OCI-LY7 (cell line): ENCODE data around the gene ENTR1.

ENCODE experiments used
- CTCF ChIP-seq: fragments of 200-600 bp; sonication (generic); conservative IDR thresholded peaks from 2 replicates; pipeline ENCODE4 v1.5.1; 2014; ENCODE audit warnings: mild to moderate bottlenecking, antibody characterized with exemption, low read length, moderate library complexity, mixed read lengths
- EZH2phosphoT487 ChIP-seq: fragments of 200-600 bp; sonication (generic); IDR thresholded peaks from 2 replicates; pipeline ENCODE4 v1.6.1; 2018; ENCODE audit warnings: low read depth, borderline replicate concordance, mild to moderate bottlenecking, mixed run types, antibody characterized with exemption, low read length, moderate library complexity, mixed read lengths

GRCh38 chr9:136366826-136367225, 43.6 kb downstream of the ENTR1 start:
- no peak for TF ChIP-seq CTCF
- TF ChIP-seq EZH2phosphoT487: no peak
